GM12874 (cell line): ENCODE measurements around the gene GGT6.

Source experiments
- CTCF ChIP-seq: IDR thresholded peaks from 2 replicates; pipeline ENCODE4 v1.5.1; 2011; ENCODE audit warnings: low read depth, mild to moderate bottlenecking, control low read depth, low read length, moderate library complexity; ENCODE audit not compliant: insufficient read depth

Gene GGT6

GRCh38 chr17:4576161-4576558, 15.8 kb upstream of the GGT6 start:
- TF ChIP-seq CTCF = no peak

DNA sequence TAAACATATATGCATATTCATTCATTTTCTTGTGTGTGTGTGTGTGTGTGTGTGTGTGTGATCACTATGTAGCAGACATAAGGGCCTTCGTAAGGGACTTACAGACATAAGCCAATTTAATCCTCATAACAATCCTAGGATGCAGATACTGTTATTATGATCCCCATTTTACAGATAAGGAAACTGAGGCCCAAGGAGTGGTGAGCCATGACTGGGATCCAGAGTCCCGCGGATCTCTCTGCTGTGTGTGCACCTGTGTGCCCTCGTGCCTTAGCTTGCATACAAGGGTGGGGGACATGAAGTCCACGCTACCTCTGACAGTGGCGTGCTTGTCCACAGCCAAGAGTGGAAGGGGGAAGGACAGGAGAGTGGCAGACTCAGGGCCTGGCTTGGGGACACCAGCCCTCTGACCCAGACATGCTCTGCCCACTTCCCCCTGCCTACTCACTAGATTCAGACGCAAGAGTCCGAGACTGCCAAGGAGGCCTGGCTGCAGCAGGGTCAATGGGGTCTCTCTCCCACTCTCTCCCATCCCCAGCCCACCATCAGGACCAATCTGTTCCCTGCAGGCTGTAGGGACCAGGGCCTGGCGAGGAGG, 14.2 kb upstream of the GGT6 start:
- TF ChIP-seq CTCF = no peak

DNA sequence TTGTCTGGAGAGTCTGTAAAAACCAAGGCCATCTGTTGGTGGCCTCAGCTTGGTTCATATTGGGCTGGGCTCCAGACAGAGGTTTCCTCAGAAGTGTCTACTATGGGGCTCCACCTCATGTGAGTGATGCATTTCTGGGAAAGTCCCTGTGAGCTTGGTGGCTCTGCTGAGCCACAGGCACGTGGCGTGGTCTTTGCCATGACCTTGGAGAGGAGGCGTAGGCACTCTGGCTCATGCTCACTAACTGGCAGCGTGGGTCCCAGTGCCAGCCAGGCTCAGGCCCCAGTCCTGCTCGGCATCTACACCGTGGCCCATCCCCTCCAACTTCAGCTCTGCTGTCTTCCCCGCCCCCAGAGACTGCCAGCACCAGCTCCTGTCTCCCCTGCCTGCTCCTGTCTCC, 13.3 kb upstream of the GGT6 start:
- TF ChIP-seq CTCF = no peak

DNA sequence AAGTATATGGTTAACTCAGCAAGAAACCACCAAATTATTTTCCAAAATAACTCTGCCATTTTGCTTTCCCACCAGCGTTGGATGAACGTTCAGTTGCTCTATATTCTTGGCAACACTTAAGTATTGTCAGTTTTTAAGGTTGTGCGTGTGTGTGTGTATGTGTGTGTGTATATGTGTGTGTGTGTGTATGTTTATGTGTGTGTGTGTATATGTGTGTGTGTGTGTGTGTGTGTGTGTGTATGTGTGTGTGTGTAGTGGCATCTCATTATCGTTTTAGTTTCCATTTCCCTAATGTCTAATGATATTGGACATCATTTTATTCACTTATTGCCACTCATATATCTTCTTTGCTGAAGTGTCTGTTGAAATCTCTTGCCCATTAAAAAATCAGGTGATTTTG, 12.7 kb upstream of the GGT6 start:
- TF ChIP-seq CTCF = no peak

- TF ChIP-seq CTCF = no peak
Measured at GRCh38 chr17:4572131-4572530, 11.8 kb upstream of the GGT6 start.

GRCh38 chr17:4569591-4569990, 9.2 kb upstream of the GGT6 start:
- no peak for TF ChIP-seq CTCF

- TF ChIP-seq CTCF = peak; percentile 79
Measured at GRCh38 chr17:4566785-4567184, 6.4 kb upstream of the GGT6 start.
